Measurements from ENCODE around the gene OSER1. TPM values are rescaled to one million over a fixed set of nuclear protein-coding genes. Genes with fewer than 3 reads are reported as not detected.

Gene OSER1
- total and polyA plus RNA-seq, 2 of the 8 experiments (the other 6 are each of a cell fraction or from before 2014, with no cell fraction given) = 24.5 to 31.8 TPM

DNA sequence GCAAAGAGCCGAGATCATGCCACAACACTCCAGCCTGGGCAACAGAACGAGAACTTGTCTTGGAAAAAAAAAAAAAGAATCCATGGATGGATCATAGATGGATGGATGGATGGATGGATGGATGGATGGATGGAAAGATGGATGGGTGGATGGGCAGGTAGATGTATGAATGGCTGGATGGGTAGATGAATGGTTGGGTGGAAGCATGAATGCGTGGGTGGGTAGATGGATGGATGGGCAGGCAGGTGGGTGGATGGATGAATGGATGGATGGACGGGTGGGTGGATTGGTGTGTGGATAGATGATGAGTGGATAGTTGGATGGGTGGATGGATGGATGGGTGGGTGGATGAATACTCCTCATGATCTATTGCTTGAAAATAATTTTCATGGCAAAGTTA is 25.0 kb downstream of the OSER1 start (continued):
- TF ChIP-seq, protein P1, sequence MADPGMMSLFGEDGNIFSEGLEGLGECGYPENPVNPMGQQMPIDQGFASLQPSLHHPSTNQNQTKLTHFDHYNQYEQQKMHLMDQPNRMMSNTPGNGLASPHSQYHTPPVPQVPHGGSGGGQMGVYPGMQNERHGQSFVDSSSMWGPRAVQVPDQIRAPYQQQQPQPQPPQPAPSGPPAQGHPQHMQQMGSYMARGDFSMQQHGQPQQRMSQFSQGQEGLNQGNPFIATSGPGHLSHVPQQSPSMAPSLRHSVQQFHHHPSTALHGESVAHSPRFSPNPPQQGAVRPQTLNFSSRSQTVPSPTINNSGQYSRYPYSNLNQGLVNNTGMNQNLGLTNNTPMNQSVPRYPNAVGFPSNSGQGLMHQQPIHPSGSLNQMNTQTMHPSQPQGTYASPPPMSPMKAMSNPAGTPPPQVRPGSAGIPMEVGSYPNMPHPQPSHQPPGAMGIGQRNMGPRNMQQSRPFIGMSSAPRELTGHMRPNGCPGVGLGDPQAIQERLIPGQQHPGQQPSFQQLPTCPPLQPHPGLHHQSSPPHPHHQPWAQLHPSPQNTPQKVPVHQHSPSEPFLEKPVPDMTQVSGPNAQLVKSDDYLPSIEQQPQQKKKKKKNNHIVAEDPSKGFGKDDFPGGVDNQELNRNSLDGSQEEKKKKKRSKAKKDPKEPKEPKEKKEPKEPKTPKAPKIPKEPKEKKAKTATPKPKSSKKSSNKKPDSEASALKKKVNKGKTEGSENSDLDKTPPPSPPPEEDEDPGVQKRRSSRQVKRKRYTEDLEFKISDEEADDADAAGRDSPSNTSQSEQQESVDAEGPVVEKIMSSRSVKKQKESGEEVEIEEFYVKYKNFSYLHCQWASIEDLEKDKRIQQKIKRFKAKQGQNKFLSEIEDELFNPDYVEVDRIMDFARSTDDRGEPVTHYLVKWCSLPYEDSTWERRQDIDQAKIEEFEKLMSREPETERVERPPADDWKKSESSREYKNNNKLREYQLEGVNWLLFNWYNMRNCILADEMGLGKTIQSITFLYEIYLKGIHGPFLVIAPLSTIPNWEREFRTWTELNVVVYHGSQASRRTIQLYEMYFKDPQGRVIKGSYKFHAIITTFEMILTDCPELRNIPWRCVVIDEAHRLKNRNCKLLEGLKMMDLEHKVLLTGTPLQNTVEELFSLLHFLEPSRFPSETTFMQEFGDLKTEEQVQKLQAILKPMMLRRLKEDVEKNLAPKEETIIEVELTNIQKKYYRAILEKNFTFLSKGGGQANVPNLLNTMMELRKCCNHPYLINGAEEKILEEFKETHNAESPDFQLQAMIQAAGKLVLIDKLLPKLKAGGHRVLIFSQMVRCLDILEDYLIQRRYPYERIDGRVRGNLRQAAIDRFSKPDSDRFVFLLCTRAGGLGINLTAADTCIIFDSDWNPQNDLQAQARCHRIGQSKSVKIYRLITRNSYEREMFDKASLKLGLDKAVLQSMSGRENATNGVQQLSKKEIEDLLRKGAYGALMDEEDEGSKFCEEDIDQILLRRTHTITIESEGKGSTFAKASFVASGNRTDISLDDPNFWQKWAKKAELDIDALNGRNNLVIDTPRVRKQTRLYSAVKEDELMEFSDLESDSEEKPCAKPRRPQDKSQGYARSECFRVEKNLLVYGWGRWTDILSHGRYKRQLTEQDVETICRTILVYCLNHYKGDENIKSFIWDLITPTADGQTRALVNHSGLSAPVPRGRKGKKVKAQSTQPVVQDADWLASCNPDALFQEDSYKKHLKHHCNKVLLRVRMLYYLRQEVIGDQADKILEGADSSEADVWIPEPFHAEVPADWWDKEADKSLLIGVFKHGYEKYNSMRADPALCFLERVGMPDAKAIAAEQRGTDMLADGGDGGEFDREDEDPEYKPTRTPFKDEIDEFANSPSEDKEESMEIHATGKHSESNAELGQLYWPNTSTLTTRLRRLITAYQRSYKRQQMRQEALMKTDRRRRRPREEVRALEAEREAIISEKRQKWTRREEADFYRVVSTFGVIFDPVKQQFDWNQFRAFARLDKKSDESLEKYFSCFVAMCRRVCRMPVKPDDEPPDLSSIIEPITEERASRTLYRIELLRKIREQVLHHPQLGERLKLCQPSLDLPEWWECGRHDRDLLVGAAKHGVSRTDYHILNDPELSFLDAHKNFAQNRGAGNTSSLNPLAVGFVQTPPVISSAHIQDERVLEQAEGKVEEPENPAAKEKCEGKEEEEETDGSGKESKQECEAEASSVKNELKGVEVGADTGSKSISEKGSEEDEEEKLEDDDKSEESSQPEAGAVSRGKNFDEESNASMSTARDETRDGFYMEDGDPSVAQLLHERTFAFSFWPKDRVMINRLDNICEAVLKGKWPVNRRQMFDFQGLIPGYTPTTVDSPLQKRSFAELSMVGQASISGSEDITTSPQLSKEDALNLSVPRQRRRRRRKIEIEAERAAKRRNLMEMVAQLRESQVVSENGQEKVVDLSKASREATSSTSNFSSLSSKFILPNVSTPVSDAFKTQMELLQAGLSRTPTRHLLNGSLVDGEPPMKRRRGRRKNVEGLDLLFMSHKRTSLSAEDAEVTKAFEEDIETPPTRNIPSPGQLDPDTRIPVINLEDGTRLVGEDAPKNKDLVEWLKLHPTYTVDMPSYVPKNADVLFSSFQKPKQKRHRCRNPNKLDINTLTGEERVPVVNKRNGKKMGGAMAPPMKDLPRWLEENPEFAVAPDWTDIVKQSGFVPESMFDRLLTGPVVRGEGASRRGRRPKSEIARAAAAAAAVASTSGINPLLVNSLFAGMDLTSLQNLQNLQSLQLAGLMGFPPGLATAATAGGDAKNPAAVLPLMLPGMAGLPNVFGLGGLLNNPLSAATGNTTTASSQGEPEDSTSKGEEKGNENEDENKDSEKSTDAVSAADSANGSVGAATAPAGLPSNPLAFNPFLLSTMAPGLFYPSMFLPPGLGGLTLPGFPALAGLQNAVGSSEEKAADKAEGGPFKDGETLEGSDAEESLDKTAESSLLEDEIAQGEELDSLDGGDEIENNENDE (IDR thresholded peaks at IDR 0.05; ENCODE audit: insufficient replicate concordance, low read length) = no peak
- no peak for TF ChIP-seq RFX5 (IDR thresholded peaks at IDR 0.05; ENCODE audit: borderline replicate concordance, low read depth, low read length)
- no peak for TF ChIP-seq HDAC2 (IDR thresholded peaks at IDR 0.05; ENCODE audit: borderline replicate concordance in 1 of 2, low read depth in 2 of 2, low read length in 2 of 2)
